Gastroesophageal sphincter (tissue), 4 donors: ENCODE results near the gene BLOC1S5. TPM values are rescaled to one million over a fixed set of nuclear protein-coding genes. Genes with fewer than 3 reads are reported as not detected.

Experiments used
- ATAC-seq: fragments of 150-250 bp; one replicate; pipeline ENCODE4 v1.9.1; 2016; ENCODE audit warnings: mild to moderate bottlenecking, moderate library complexity
- H3K27ac ChIP-seq, 4 donors: fragments of 200-600 bp; sonication (generic) in 3 of 4; 1 replicate in 3 of 4; 2 replicates in 1 of 4; pipeline ENCODE4 v1.5.1; 2016 to 2019
- H3K27me3 ChIP-seq: fragments of 200-600 bp; sonication (generic); one replicate; pipeline ENCODE4 v1.5.1; 2019
- H3K36me3 ChIP-seq, 2 donors: fragments of 200-600 bp; sonication (generic); one replicate each; pipeline ENCODE4 v1.5.1; 2019; ENCODE audit warnings: control low read depth in 1 of 2
- H3K4me1 ChIP-seq, 3 donors: fragments of 200-600 bp; sonication (generic); 1 replicate in 2 of 3; 2 replicates in 1 of 3; pipeline ENCODE4 v1.5.1; 2016 to 2019; ENCODE audit warnings: control low read depth in 2 of 3
- H3K4me3 ChIP-seq, 2 donors: fragments of 200-600 bp; sonication (generic); one replicate each; pipeline ENCODE4 v1.5.1; 2019; ENCODE audit warnings: mild to moderate bottlenecking in 1 of 2, moderate library complexity in 1 of 2
- H3K9me3 ChIP-seq, 3 donors: fragments of 200-600 bp; sonication (generic); one replicate each; pipeline ENCODE4 v1.5.1; 2017 to 2019; ENCODE audit warnings: control low read depth in 2 of 3
- EP300 ChIP-seq: sonication (generic); formaldehyde crosslinking; IDR thresholded peaks from one replicate; pipeline ENCODE4 v1.6.1; 2017; ENCODE audit warnings: antibody characterized with exemption, mild to moderate bottlenecking
- POLR2A ChIP-seq, 2 donors: fragments of 450-650 bp; IDR thresholded peaks; one replicate each; pipeline ENCODE4 v1.6.1; 2017; ENCODE audit warnings: antibody characterized with exemption in 2 of 2, mild to moderate bottlenecking in 2 of 2, moderate library complexity in 1 of 2
- POLR2AphosphoS5 ChIP-seq: sonication (generic); formaldehyde crosslinking; IDR thresholded peaks from one replicate; pipeline ENCODE4 v1.6.1; 2017; ENCODE audit warnings: antibody characterized with exemption
- WGBS, 2 donors: methylation state at CpG; one replicate each; pipeline ENCODE4 v1.1.5; 2018; ENCODE audit warnings: low coverage in 1 of 2; 5-methylcytosine and 5-hydroxymethylcytosine counted together
- total RNA-seq, 4 donors: library from RNA; depleted of rRNA; stranded (reverse); fragments of >200 nt; gene quantifications; one replicate each; pipeline ENCODE4 v1.1.0, GENCODE V29; 2016
- TF ChIP-seq, protein P1 (sequence below), 4 experiments: fragments of 200-600 bp in 2 of 4; fragments of 450-650 bp in 2 of 4; sonication (generic) in 1 of 4; IDR thresholded peaks; one replicate each; pipeline ENCODE4 v1.5.1; 2017 to 2019; ENCODE audit warnings: antibody characterized with exemption in 4 of 4, mild to moderate bottlenecking in 2 of 4, moderate library complexity in 2 of 4

Gene BLOC1S5
- total RNA-seq, 4 donors from 2014 or later = 10.9 to 15.7 (median 14.8) TPM

GRCh38 chr6:8079126-8079525 lies 14.9 kb upstream of the BLOC1S5 start:
- H3K36me3 ChIP-seq = peaks cover 0 to 11% of the 10 kb centered on the region in 2 donors
- TF ChIP-seq POLR2A (IDR thresholded peaks at IDR 0.05) = no peak
- TF ChIP-seq, protein P1, sequence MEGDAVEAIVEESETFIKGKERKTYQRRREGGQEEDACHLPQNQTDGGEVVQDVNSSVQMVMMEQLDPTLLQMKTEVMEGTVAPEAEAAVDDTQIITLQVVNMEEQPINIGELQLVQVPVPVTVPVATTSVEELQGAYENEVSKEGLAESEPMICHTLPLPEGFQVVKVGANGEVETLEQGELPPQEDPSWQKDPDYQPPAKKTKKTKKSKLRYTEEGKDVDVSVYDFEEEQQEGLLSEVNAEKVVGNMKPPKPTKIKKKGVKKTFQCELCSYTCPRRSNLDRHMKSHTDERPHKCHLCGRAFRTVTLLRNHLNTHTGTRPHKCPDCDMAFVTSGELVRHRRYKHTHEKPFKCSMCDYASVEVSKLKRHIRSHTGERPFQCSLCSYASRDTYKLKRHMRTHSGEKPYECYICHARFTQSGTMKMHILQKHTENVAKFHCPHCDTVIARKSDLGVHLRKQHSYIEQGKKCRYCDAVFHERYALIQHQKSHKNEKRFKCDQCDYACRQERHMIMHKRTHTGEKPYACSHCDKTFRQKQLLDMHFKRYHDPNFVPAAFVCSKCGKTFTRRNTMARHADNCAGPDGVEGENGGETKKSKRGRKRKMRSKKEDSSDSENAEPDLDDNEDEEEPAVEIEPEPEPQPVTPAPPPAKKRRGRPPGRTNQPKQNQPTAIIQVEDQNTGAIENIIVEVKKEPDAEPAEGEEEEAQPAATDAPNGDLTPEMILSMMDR (IDR thresholded peaks at IDR 0.05) = no peak
- no peak for TF ChIP-seq POLR2AphosphoS5
- TF ChIP-seq EP300 = no peak
- no peak overlapping the region for H3K27ac ChIP-seq
- ATAC-seq = no peak
- H3K9me3 ChIP-seq = no peaks in the 10 kb centered on the region
- no peaks in the 10 kb centered on the region for H3K27me3 ChIP-seq
- peaks cover 0 to 10% (median 5%) of the 10 kb centered on the region in 3 donors for H3K4me1 ChIP-seq
- no peak overlapping the region for H3K4me3 ChIP-seq
- 76 to 92% methylated on average over 2 of the region's 2 CpGs for WGBS, 2 donors

DNA sequence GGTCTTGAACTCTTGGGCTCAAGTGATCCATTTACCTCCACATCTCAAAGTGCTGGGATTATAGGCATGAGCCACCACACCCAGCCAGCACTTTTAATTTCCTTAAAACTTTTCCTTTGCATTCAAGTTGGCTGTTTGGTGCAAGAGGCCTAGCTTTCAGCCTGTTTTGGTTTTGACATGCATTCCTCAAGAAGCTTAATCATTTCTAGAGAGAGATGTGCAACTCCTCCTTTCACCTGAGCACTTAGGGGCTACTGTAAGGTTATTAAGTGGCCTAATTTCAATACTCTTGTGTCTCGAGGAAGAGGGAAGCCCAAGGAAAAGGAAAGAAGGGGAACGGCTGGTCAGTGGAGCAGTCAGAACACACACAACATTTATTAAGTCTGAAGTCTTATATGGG lies 13.8 kb upstream of the BLOC1S5 start:
- H3K36me3 ChIP-seq = peaks cover 0 to 11% of the 10 kb centered on the region in 2 donors
- no peak overlapping the region for H3K27ac ChIP-seq
- no peak for ATAC-seq
- no peak for TF ChIP-seq POLR2AphosphoS5
- TF ChIP-seq, protein P1 (IDR thresholded peaks at IDR 0.05) = no peak
- H3K4me1 ChIP-seq = peaks cover 0 to 3% (median 3%) of the 10 kb centered on the region in 3 donors
- H3K9me3 ChIP-seq = no peaks in the 10 kb centered on the region
- no peak overlapping the region for H3K4me3 ChIP-seq
- WGBS, 2 donors = 93 to 94% methylated on average over 2 of the region's 2 CpGs
- H3K27me3 ChIP-seq = no peaks in the 10 kb centered on the region

DNA sequence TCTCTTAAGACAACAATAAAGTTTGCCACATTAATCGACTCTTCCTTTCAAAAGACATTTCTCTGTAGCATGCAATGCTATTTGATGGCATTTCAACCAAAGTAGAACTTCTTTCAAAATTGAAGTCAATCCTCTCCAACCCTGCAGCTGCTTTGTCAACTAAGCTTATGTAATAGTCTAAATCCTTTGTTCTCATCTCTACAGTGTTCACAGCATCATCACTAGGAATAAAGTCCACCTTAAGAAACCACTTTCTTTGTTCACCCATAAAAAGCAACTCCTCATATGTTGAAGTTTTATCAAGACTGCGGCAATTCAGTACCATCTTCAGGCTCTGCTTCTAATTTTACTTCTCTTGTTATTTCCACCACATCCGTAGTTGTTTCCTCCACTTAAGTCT lies 11.5 kb upstream of the BLOC1S5 start:
- no peak for ATAC-seq
- Histone ChIP-seq H3K27me3 (no peaks in the 10 kb centered on the region), H3K27ac (no peak overlapping the region), H3K9me3 (no peaks in the 10 kb centered on the region), H3K4me3 (no peak overlapping the region), H3K36me3 (peaks cover 0 to 11% of the 10 kb centered on the region in 2 donors), H3K4me1 (no peaks in the 10 kb centered on the region)
- WGBS, 2 donors = 82 to 86% methylated on average over 3 of the region's 3 CpGs
- TF ChIP-seq, protein P1 (IDR thresholded peaks at IDR 0.05) = no peak
- no peak for TF ChIP-seq POLR2AphosphoS5
- no peak for TF ChIP-seq POLR2A (IDR thresholded peaks at IDR 0.05)
- no peak for TF ChIP-seq EP300

DNA sequence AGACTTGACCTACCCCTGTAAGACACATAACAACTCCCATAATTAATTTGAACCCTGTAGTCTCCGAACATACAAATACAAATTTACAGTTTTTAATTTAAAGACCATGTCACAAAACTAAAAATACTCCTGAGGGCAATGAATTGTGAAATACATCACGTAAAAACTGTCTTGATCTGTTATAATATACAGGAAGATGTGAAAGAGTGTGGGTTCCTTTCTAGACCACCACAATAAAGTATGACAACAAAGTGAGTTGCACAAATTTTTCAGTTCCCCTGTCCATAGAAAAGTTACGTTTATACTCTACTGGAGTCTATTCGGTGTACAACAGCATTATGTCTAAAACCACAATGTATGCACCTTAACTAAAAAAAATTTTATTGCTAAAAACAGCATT lies 11.0 kb upstream of the BLOC1S5 start:
- no peak overlapping the region for H3K27ac ChIP-seq

DNA sequence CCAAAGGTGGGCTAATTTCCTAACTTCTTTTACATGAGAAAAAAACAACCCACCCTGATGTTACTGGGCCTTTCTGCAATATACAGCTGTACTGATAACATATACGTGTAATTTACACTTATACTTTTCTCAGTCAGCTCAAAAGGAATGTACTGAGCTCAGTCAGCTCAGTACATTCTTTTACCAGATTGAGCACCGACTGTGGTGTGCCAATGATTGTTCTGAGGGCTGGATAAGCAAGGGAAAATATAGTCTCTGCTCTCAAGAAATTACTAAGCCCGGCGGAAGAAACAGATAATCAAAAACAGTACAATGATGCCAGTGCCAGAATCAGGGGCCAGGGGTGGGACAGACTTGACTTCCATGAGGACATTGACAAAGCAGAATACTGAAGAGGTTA lies 10.0 kb upstream of the BLOC1S5 start:
- Histone ChIP-seq H3K4me1 (no peaks in the 10 kb centered on the region), H3K27me3 (no peaks in the 10 kb centered on the region), H3K4me3 (no peak overlapping the region), H3K27ac (no peak overlapping the region), H3K36me3 (peaks cover 0 to 11% of the 10 kb centered on the region in 2 donors), H3K9me3 (no peaks in the 10 kb centered on the region)
- TF ChIP-seq, protein P1 (IDR thresholded peaks at IDR 0.05) = no peak
- 53 to 87% methylated on average over 2 to 4 of the region's 4 CpGs for WGBS, 2 donors
- ATAC-seq = no peak

More for the DNA sequence above, 11.0 kb upstream of the BLOC1S5 start:
- 85 to 92% methylated on average over 4 of the region's 4 CpGs for WGBS, 2 donors
- H3K4me1 ChIP-seq = no peaks in the 10 kb centered on the region
- TF ChIP-seq EP300 = no peak
- TF ChIP-seq POLR2AphosphoS5 = no peak
- no peak for TF ChIP-seq POLR2A (IDR thresholded peaks at IDR 0.05)
- TF ChIP-seq, protein P1 (IDR thresholded peaks at IDR 0.05) = no peak
- H3K9me3 ChIP-seq = no peaks in the 10 kb centered on the region
- peaks cover 0 to 11% of the 10 kb centered on the region in 2 donors for H3K36me3 ChIP-seq
- ATAC-seq = no peak
- no peaks in the 10 kb centered on the region for H3K27me3 ChIP-seq
- no peak overlapping the region for H3K4me3 ChIP-seq
